Uterus (tissue), 2 donors: ENCODE results near the gene BANK1.

ENCODE experiments used
- CTCF ChIP-seq, 4 experiments: fragments of 200-600 bp in 2 of 4; fragments of 450-650 bp in 2 of 4; sonication (generic) in 2 of 4; IDR thresholded peaks; one replicate each; pipeline ENCODE4 v1.5.1; 2016 to 2019; ENCODE audit warnings: antibody characterized with exemption in 4 of 4, mild to moderate bottlenecking in 2 of 4, moderate library complexity in 1 of 4
- POLR2A ChIP-seq, 2 donors: fragments of 450-650 bp; IDR thresholded peaks; one replicate each; pipeline ENCODE4 v1.6.1; 2016; ENCODE audit warnings: antibody characterized with exemption in 2 of 2, mild to moderate bottlenecking in 1 of 2, moderate library complexity in 1 of 2

- no peak for TF ChIP-seq POLR2A (IDR thresholded peaks at IDR 0.05)
- TF ChIP-seq CTCF (IDR thresholded peaks at IDR 0.05), result no peak
These were observed 182.3 kb downstream of the BANK1 start for GRCh38 chr4:101972791-101973190.
